DOHH2 (cell line): ENCODE measurements around the gene ALG5.

ENCODE experiments used
- H3F3A ChIP-seq: fragments of 200-600 bp; sonication (generic), shearing (Covaris generic); 2 replicates; pipeline ENCODE4 v1.6.0; 2016; ENCODE audit warnings: antibody characterized with exemption, mild to moderate bottlenecking; ENCODE audit not compliant: control insufficient read depth, insufficient read depth
- H3K27ac ChIP-seq: fragments of 200-600 bp; sonication (generic); 2 replicates; pipeline ENCODE4 v1.5.1; 2014; ENCODE audit warnings: low read depth, mild to moderate bottlenecking, low read length, moderate library complexity
- H3K27me3 ChIP-seq: fragments of 200-600 bp; sonication (generic); 2 replicates; pipeline ENCODE4 v1.6.1; 2014; ENCODE audit warnings: mild to moderate bottlenecking, low read length, mixed read lengths; ENCODE audit not compliant: control insufficient read depth
- H3K36me3 ChIP-seq: fragments of 200-600 bp; sonication (generic); 2 replicates; pipeline ENCODE4 v1.6.1; 2014; ENCODE audit warnings: mild to moderate bottlenecking, low read length, moderate library complexity, mixed read lengths; ENCODE audit not compliant: control insufficient read depth
- H3K4me1 ChIP-seq: fragments of 200-600 bp; sonication (generic); 2 replicates; pipeline ENCODE4 v1.6.1; 2014; ENCODE audit warnings: mild to moderate bottlenecking, low read length, mixed read lengths; ENCODE audit not compliant: control insufficient read depth
- H3K4me2 ChIP-seq: fragments of 200-600 bp; sonication (generic); 2 replicates; pipeline ENCODE4 v1.6.0; 2014; ENCODE audit warnings: mild to moderate bottlenecking, low read length, moderate library complexity
- H3K4me3 ChIP-seq: fragments of 200-600 bp; sonication (generic); 2 replicates; pipeline ENCODE4 v1.5.1; 2014; ENCODE audit warnings: mild to moderate bottlenecking, low read length, mixed read lengths
- H3K79me2 ChIP-seq: fragments of 200-600 bp; sonication (generic); 2 replicates; pipeline ENCODE4 v1.6.1; 2014; ENCODE audit warnings: mild to moderate bottlenecking, low read length, mixed read lengths; ENCODE audit not compliant: control insufficient read depth
- H3K9me2 ChIP-seq: fragments of 200-600 bp; sonication (generic); replicated peaks from 2 replicates; pipeline ENCODE4 v1.6.1; 2014; ENCODE audit warnings: mild to moderate bottlenecking, low read length, mixed read lengths; ENCODE audit not compliant: control insufficient read depth
- H3K9me3 ChIP-seq: fragments of 200-600 bp; sonication (generic); 2 replicates; pipeline ENCODE4 v1.6.1; 2014; ENCODE audit warnings: antibody characterized with exemption, low read length, mixed read lengths; ENCODE audit not compliant: control insufficient read depth, insufficient read depth
- H4K20me1 ChIP-seq: fragments of 200-600 bp; sonication (generic); 2 replicates; pipeline ENCODE4 v1.6.0; 2014; ENCODE audit warnings: low read depth, mild to moderate bottlenecking, antibody characterized with exemption, low read length, moderate library complexity; ENCODE audit not compliant: control insufficient read depth, insufficient read depth
- CTCF ChIP-seq: fragments of 200-600 bp; sonication (generic); IDR thresholded peaks from one replicate; pipeline ENCODE4 v1.5.1; 2014; ENCODE audit warnings: antibody characterized with exemption, mild to moderate bottlenecking, low read depth, low read length; ENCODE audit not compliant: poor library complexity, severe bottlenecking
- EZH2phosphoT487 ChIP-seq: fragments of 200-600 bp; sonication (generic); IDR thresholded peaks from 2 replicates; pipeline ENCODE4 v1.6.1; 2017; ENCODE audit warnings: borderline replicate concordance, mild to moderate bottlenecking, antibody characterized with exemption, low read length, moderate library complexity, mixed read lengths

Gene ALG5

GRCh38 chr13:36997716-36998427 is 1.3 kb downstream of the ALG5 start:
- Histone ChIP-seq H4K20me1 (peaks cover 10% of the 10 kb centered on the region), H3K27ac (no peak overlapping the region), H3K36me3 (peaks cover 69% of the 10 kb centered on the region), H3F3A (peaks cover 14% of the 10 kb centered on the region), H3K4me3 (peak overlapping the region; percentile 89), H3K27me3 (no peaks in the 10 kb centered on the region), H3K4me1 (peaks cover 20% of the 10 kb centered on the region), H3K79me2 (peaks cover 76% of the 10 kb centered on the region), H3K9me3 (no peaks in the 10 kb centered on the region), H3K4me2 (peak overlapping the region; percentile 88), H3K9me2 (no peaks in the 10 kb centered on the region)
- TF ChIP-seq CTCF = no peak
- no peak for TF ChIP-seq EZH2phosphoT487

- H4K20me1 ChIP-seq = 0 out of 2 replicates have a peak, but pooled peaks cover 4% of the 10 kb centered on the region
- H3K36me3 ChIP-seq = peaks cover 96% of the 10 kb centered on the region
- peaks cover 33% of the 10 kb centered on the region for H3K79me2 ChIP-seq
- H3K4me2 ChIP-seq = no peak overlapping the region
- peaks cover 5% of the 10 kb centered on the region for H3K4me1 ChIP-seq
- H3K9me3 ChIP-seq = no peaks in the 10 kb centered on the region
- H3K9me2 ChIP-seq = no peaks in the 10 kb centered on the region
- H3K4me3 ChIP-seq = no peak overlapping the region
- H3K27ac ChIP-seq = no peak overlapping the region
- no peaks in the 10 kb centered on the region for H3F3A ChIP-seq
- TF ChIP-seq CTCF (no peak), EZH2phosphoT487 (no peak)
- no peaks in the 10 kb centered on the region for H3K27me3 ChIP-seq
Measured at GRCh38 chr13:36992362-36992761, 6.8 kb downstream of the ALG5 start.

GRCh38 chr13:36986462-36987240 is 12.5 kb downstream of the ALG5 start:
- Histone ChIP-seq H4K20me1 (no peaks in the 10 kb centered on the region), H3K79me2 (no peaks in the 10 kb centered on the region), H3F3A (peaks cover 3% of the 10 kb centered on the region), H3K27me3 (no peaks in the 10 kb centered on the region), H3K27ac (no peak overlapping the region), H3K9me2 (no peaks in the 10 kb centered on the region), H3K36me3 (peaks cover 89% of the 10 kb centered on the region), H3K4me1 (no peaks in the 10 kb centered on the region), H3K4me2 (no peak overlapping the region), H3K9me3 (no peaks in the 10 kb centered on the region), H3K4me3 (no peak overlapping the region)
- no peak for TF ChIP-seq EZH2phosphoT487
- TF ChIP-seq CTCF = no peak
